Measurements from ENCODE around the gene MLLT10. TPM values are rescaled to one million over a fixed set of nuclear protein-coding genes. Genes with fewer than 3 reads are reported as not detected.
"Not testable (repeated sequence)": the region's sequence is repeated elsewhere in the genome, so short reads cannot be mapped to it uniquely, and the experiment has no call there.

Gene MLLT10
- total and polyA plus RNA-seq, 12 donors: 8.5 to 41.1 (median 24.6) TPM

- ATAC-seq (no peak), DNase-seq (no peak)
- no peak overlapping the region for H3K27ac ChIP-seq
- no peaks in the 10 kb centered on the region for H3K27me3 ChIP-seq
- peaks cover 0 to 44% (median 0%) of the 10 kb centered on the region in 9 donors for H3K36me3 ChIP-seq
- peaks cover 0 to 30% (median 10%) of the 10 kb centered on the region in 9 donors for H3K4me1 ChIP-seq
- no peaks in the 10 kb centered on the region for H3K9me3 ChIP-seq
- WGBS, 2 donors: 82 to 83% methylated on average over 2 of the region's 2 CpGs
- H3K4me3 ChIP-seq: no peak overlapping the region
- TF ChIP-seq CTCF (IDR thresholded peaks at IDR 0.05): no peak
- intact Hi-C loops (cut with DNase I): no loop called here
These were observed 94.0 kb downstream of the MLLT10 start for GRCh38 chr10:21628023-21628422.

GRCh38 chr10:21628645-21629044 is 94.6 kb downstream of the MLLT10 start:
- H3K4me3 ChIP-seq; ATAC-seq; H3K27me3 ChIP-seq; H3K27ac ChIP-seq; DNase-seq; intact Hi-C loops (cut with DNase I); H3K9me3 ChIP-seq: not testable (repeated sequence)
- peaks cover 0 to 30% (median 10%) of the 10 kb centered on the region in 9 donors for H3K4me1 ChIP-seq
- H3K36me3 ChIP-seq: peaks cover 0 to 44% (median 0%) of the 10 kb centered on the region in 9 donors
- 99% methylated on average over 8 of the region's 8 CpGs for WGBS, 2 donors

GRCh38 chr10:21634599-21635365 is 100.8 kb downstream of the MLLT10 start:
- no peak for TF ChIP-seq CTCF (IDR thresholded peaks at IDR 0.05)
- peaks cover 0 to 16% (median 0%) of the 10 kb centered on the region in 9 donors for H3K4me1 ChIP-seq
- no peak overlapping the region for H3K4me3 ChIP-seq
- no peak for DNase-seq
- H3K27me3 ChIP-seq: no peaks in the 10 kb centered on the region
- H3K27ac ChIP-seq: no peak overlapping the region
- WGBS, 2 donors: 87 to 88% methylated on average over 4 of the region's 4 CpGs
- ATAC-seq: no peak
- no peaks in the 10 kb centered on the region for H3K9me3 ChIP-seq
- H3K36me3 ChIP-seq: peaks cover 0 to 36% (median 0%) of the 10 kb centered on the region in 9 donors
- intact Hi-C loops (cut with DNase I): no loop called here

- peaks cover 0 to 16% (median 0%) of the 10 kb centered on the region in 9 donors for H3K4me1 ChIP-seq
- WGBS, 2 donors: 94 to 98% methylated on average over 3 of the region's 3 CpGs
These were observed 103.8 kb downstream of the MLLT10 start for GRCh38 chr10:21637795-21638194.

More at GRCh38 chr10:21637795-21638194, 103.8 kb downstream of the MLLT10 start:
- no peak for TF ChIP-seq CTCF (IDR thresholded peaks at IDR 0.05)
- intact Hi-C loops (cut with DNase I): no loop called here
- Histone ChIP-seq H3K9me3 (no peaks in the 10 kb centered on the region), H3K27me3 (no peaks in the 10 kb centered on the region), H3K27ac (no peak overlapping the region), H3K4me3 (no peak overlapping the region), H3K36me3 (peaks cover 0 to 27% (median 0%) of the 10 kb centered on the region in 9 donors)
- no peak for ATAC-seq
- DNase-seq: no peak

Measured in heart right ventricle (tissue), 16 donors.